GM23248 (cell line): ENCODE results near the gene RBL2. TPM values are rescaled to one million over a fixed set of nuclear protein-coding genes. Genes with fewer than 3 reads are reported as not detected.

Experiments
- DNase-seq: peaks from one replicate; pipeline ENCODE4 v3.0.0-alpha.2; 2015
- H2AFZ ChIP-seq: fragments of 200-600 bp; sonication (generic); 2 replicates; pipeline ENCODE4 v1.6.1; 2016; ENCODE audit warnings: antibody characterized with exemption
- H3F3A ChIP-seq: fragments of 200-600 bp; sonication (generic); 2 replicates; pipeline ENCODE4 v1.6.1; 2016; ENCODE audit warnings: mild to moderate bottlenecking, antibody characterized with exemption, mixed run types; ENCODE audit not compliant: insufficient read depth
- H3K27ac ChIP-seq: fragments of 200-600 bp; sonication (generic); 2 replicates; pipeline ENCODE4 v1.5.1; 2016; ENCODE audit warnings: mild to moderate bottlenecking
- H3K27me3 ChIP-seq: fragments of 200-600 bp; sonication (generic); replicated peaks from 2 replicates; pipeline ENCODE4 v1.6.1; 2016; ENCODE audit warnings: mild to moderate bottlenecking; ENCODE audit not compliant: insufficient read depth
- H3K36me3 ChIP-seq: fragments of 200-600 bp; sonication (generic); 2 replicates; pipeline ENCODE4 v1.6.1; 2016; ENCODE audit warnings: low read depth, mild to moderate bottlenecking
- H3K4me1 ChIP-seq: fragments of 200-600 bp; sonication (generic); 2 replicates; pipeline ENCODE4 v1.6.1; 2016; ENCODE audit warnings: mild to moderate bottlenecking; ENCODE audit not compliant: insufficient read depth
- H3K4me2 ChIP-seq: fragments of 200-600 bp; sonication (generic); one replicate; pipeline ENCODE4 v1.6.1; 2016; ENCODE audit warnings: mild to moderate bottlenecking; ENCODE audit not compliant: unreplicated experiment
- H3K4me3 ChIP-seq: fragments of 200-600 bp; sonication (generic); 2 replicates; pipeline ENCODE4 v1.5.1; 2016; ENCODE audit warnings: mild to moderate bottlenecking
- H3K79me2 ChIP-seq: fragments of 200-600 bp; sonication (generic); 2 replicates; pipeline ENCODE4 v1.6.1; 2016; ENCODE audit warnings: mild to moderate bottlenecking; ENCODE audit not compliant: insufficient read depth
- H3K9ac ChIP-seq: fragments of 200-600 bp; sonication (generic); 2 replicates; pipeline ENCODE4 v1.6.1; 2016; ENCODE audit warnings: mild to moderate bottlenecking
- H3K9me2 ChIP-seq: fragments of 200-600 bp; sonication (generic); 2 replicates; pipeline ENCODE4 v1.6.1; 2016; ENCODE audit warnings: mixed run types, mild to moderate bottlenecking, moderate library complexity; ENCODE audit not compliant: insufficient read depth
- H3K9me3 ChIP-seq: fragments of 200-600 bp; sonication (generic); one replicate; pipeline ENCODE4 v1.6.1; 2017; ENCODE audit warnings: low read depth
- H4K20me1 ChIP-seq: fragments of 200-600 bp; sonication (generic); 2 replicates; pipeline ENCODE4 v1.6.0; 2016; ENCODE audit not compliant: insufficient read depth
- EZH2 ChIP-seq: fragments of 200-600 bp; sonication (generic); IDR thresholded peaks from 2 replicates; pipeline ENCODE4 v1.6.1; 2018; ENCODE audit warnings: antibody characterized with exemption, mild to moderate bottlenecking; ENCODE audit not compliant: insufficient read depth, poor library complexity, severe bottlenecking
- EZH2phosphoT487 ChIP-seq: fragments of 200-600 bp; sonication (generic); IDR thresholded peaks from 2 replicates; pipeline ENCODE4 v1.6.1; 2018; ENCODE audit warnings: antibody characterized with exemption, moderate library complexity, mild to moderate bottlenecking, low read depth; ENCODE audit not compliant: insufficient read depth
- WGBS, 2 experiments: methylation state at CpG; one replicate each; pipeline ENCODE4 v1.1.6; 2015 to 2017; ENCODE audit warnings: low lambda C conversion rate in 2 of 2, low coverage in 1 of 2; ENCODE audit errors: missing lambda C conversion rate in 2 of 2; 5-methylcytosine and 5-hydroxymethylcytosine counted together
- in situ Hi-C: fragments of 300-500 bp; cut with MboI; formaldehyde crosslinking; loops from 2 replicates; pipeline ENCODE4 v1.15.0; 2020
- polyA plus RNA-seq: library from polyadenylated mRNA; unstranded; fragments of >200 nt; fragmentation: Nextera tagmentation; extraction: Ambion mirVana; gene quantifications from 2 replicates; pipeline ENCODE4 v1.2.1, GENCODE V29; 2016
- total RNA-seq: library from RNA; depleted of rRNA; stranded (reverse); fragments of >200 nt; shearing (Covaris generic); gene quantifications from 2 replicates; pipeline ENCODE4 v1.2.3, GENCODE V29; 2014

The RBL2 gene
- total and polyA plus RNA-seq, 2 experiments from 2014 or later = 32.2 to 44.5 TPM

DNA sequence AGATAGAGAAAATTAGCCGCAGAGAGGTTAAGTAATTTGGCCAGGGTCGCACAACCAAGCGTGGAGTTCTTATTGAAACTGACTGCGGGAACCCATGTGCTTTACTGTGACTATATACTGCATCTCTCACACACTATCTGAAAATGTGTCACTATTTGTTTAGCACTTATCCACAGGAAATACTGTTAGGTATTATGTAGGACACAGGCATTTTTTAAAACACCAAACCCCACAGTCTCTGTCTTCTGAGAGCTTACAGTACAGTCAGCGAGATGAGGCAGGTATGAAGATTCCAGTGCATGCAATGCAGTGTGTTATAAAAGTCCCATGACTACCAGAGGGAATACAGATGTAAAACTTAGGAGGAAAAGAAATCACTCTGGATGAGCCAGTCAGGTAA lies 11.3 kb downstream of the RBL2 start:
- H3K9me3 ChIP-seq = no peaks in the 10 kb centered on the region
- no peaks in the 10 kb centered on the region for H3K4me1 ChIP-seq
- no peak overlapping the region for H3K9ac ChIP-seq
- peaks cover 21% of the 10 kb centered on the region for H3K36me3 ChIP-seq
- no peaks in the 10 kb centered on the region for H3F3A ChIP-seq
- in situ Hi-C loops = no loop called here
- TF ChIP-seq EZH2 = no peak
- no peak for TF ChIP-seq EZH2phosphoT487
- H3K27ac ChIP-seq = no peak overlapping the region
- H3K4me3 ChIP-seq = no peak overlapping the region
- no peaks in the 10 kb centered on the region for H3K27me3 ChIP-seq
- 98 to 99% methylated on average over 5 of the region's 5 CpGs for WGBS, 2 experiments
- H3K79me2 ChIP-seq = peaks cover 14% of the 10 kb centered on the region; the same call in 1 of the 2 replicates
- no peak overlapping the region for H3K4me2 ChIP-seq
- H2AFZ ChIP-seq = no peak overlapping the region
- no peak for DNase-seq
- no peaks in the 10 kb centered on the region for H4K20me1 ChIP-seq
- H3K9me2 ChIP-seq = no peaks in the 10 kb centered on the region

GRCh38 chr16:53446090-53446489 lies 11.8 kb downstream of the RBL2 start:
- Histone ChIP-seq H3K9ac (no peak overlapping the region), H3K4me3 (no peak overlapping the region), H4K20me1 (no peaks in the 10 kb centered on the region), H3K27ac (no peak overlapping the region), H3K9me3 (no peaks in the 10 kb centered on the region), H3K4me1 (no peaks in the 10 kb centered on the region), H3K27me3 (no peaks in the 10 kb centered on the region), H3K9me2 (no peaks in the 10 kb centered on the region), H3K36me3 (peaks cover 21% of the 10 kb centered on the region), H3K79me2 (peaks cover 10% of the 10 kb centered on the region; the same call in 1 of the 2 replicates), H3K4me2 (no peak overlapping the region), H3F3A (no peaks in the 10 kb centered on the region), H2AFZ (no peak overlapping the region)
- in situ Hi-C loops = no loop called here
- DNase-seq = no peak
- 96 to 97% methylated on average over 3 of the region's 3 CpGs for WGBS, 2 experiments
- TF ChIP-seq EZH2phosphoT487 (no peak), EZH2 (no peak)

DNA sequence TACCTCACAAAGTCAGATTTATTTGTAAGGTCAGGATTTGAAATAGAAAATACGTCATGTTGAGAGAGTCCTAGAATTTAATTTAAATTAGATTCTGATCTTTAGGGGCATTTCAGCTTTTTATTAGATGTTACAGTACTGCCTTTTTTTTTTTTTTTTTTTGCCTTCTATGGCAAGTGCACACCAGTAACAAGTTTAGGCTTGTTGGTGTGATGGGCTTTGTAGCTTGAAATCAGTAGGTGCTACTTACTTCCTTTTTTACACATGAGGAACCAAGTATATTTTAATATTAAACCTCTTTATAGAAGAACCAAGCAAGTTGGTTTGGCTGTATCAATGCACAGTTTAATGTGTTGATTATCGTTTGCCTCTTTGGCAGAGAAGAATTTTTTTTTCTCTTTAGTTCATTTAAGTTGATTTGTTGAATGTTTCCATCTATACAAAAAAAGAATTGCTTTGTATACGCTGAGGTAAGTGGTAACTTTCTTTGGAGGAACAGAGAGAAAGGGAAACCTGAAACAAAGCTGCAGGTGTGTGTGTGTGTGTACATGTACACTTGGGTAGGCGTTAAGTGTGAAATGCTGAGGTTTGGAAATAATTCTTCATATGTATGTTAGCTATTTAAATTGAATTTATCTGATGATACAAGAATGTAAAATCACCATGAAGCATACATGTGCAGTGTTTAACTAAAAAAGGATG lies 15.7 kb downstream of the RBL2 start:
- Histone ChIP-seq H3K4me1 (no peaks in the 10 kb centered on the region), H3K27ac (no peak overlapping the region), H3K4me3 (no peak overlapping the region), H4K20me1 (no peaks in the 10 kb centered on the region), H3K36me3 (peaks cover 21% of the 10 kb centered on the region), H3K9ac (no peak overlapping the region), H3K9me2 (no peaks in the 10 kb centered on the region), H3K9me3 (no peaks in the 10 kb centered on the region), H3K27me3 (no peaks in the 10 kb centered on the region), H3K4me2 (no peak overlapping the region), H2AFZ (no peak overlapping the region), H3K79me2 (no peaks in the 10 kb centered on the region), H3F3A (no peaks in the 10 kb centered on the region)
- in situ Hi-C loops = no loop called here
- no peak for DNase-seq
- TF ChIP-seq EZH2phosphoT487 = no peak
- no peak for TF ChIP-seq EZH2
- WGBS, 2 experiments = 96 to 98% methylated on average over 4 of the region's 4 CpGs

- Histone ChIP-seq H3K9me2 (no peaks in the 10 kb centered on the region), H3K27me3 (no peaks in the 10 kb centered on the region), H3K36me3 (peaks cover 23% of the 10 kb centered on the region), H2AFZ (no peak overlapping the region), H3K9me3 (no peaks in the 10 kb centered on the region), H3K9ac (no peak overlapping the region), H3K27ac (no peak overlapping the region), H3K4me3 (no peak overlapping the region), H3K79me2 (no peaks in the 10 kb centered on the region), H3K4me1 (no peaks in the 10 kb centered on the region), H3F3A (no peaks in the 10 kb centered on the region), H3K4me2 (no peak overlapping the region), H4K20me1 (no peaks in the 10 kb centered on the region)
- WGBS, 2 experiments = 98 to 99% methylated on average over 5 of the region's 5 CpGs
- no peak for DNase-seq
- in situ Hi-C loops = no loop called here
- TF ChIP-seq EZH2phosphoT487 (no peak), EZH2 (no peak)
These were observed 19.7 kb downstream of the RBL2 start for GRCh38 chr16:53453928-53454327.
